GM10847 (cell line): Measurements from ENCODE around the gene EFNA2.

Source experiments
- POLR2A ChIP-seq: IDR thresholded peaks from 2 replicates; pipeline ENCODE4 v1.6.1; 2011; ENCODE audit not compliant: insufficient read length; ENCODE audit errors: extremely low read depth

Gene EFNA2

DNA sequence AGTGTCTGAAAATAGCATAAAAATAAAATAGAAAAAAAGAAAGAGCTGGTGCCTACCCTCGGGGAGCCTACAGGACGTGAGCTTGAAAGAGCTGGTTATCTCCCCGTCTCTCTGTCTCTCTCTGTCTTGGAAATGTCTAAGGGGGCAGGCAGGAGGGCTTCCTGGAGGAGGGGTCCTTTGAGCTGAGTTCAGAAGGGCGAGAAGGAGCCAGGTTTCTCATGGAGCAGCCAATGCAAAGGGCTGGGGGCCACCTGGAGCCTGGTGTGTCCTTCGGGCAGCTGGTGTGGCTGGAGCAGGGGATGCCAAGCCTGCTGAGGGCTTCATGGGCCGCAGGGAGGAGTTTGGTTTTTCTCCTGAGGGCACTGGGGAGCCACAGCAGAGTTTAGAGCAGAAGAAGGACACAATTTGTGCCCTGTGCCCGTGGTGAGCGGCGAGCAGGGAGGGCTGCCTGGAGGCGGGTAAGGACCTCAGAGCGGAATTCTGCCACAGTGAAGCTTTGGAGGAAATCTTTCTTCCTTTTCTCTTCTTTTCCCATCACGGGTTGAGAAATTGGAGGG is 38.7 kb downstream of the EFNA2 start:
- no peak for TF ChIP-seq POLR2A

DNA sequence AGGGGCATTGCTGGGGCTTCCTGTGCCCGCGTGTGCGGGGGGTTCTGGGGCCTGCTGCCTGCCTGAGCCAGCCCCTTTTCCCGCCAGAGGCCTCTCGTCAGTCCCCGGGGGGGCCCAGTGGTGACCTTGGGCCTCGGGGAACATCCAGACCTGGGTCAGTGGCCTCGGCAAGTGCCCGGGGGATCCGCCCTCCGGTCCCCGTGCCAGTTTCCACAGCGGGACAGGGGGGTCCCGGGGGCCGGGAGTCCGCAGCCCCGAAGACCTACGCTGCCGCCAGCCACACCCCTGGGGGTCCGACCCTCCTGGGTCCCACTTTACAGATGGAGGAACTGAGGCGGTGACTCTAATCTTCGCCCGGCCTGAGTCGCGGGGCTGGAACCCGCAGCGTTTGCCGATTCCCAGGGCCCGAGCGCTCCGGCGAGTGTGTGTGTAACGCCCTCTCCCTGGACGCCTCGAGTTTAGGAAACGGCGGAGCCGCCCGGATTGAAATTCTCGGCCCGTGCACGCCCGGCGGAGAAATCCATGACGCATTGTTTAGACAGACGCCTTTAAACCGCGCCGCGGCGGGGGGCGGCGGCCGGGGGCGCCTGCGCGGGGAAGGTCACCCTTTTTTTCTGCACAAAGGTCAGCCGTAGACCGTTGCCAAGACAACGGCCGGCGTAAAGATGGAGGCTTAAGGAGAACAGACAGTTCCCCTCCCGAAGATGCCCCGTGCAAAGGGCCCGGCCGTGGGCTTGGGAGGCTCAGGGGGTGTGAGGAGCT is 39.3 kb downstream of the EFNA2 start:
- no peak for TF ChIP-seq POLR2A

DNA sequence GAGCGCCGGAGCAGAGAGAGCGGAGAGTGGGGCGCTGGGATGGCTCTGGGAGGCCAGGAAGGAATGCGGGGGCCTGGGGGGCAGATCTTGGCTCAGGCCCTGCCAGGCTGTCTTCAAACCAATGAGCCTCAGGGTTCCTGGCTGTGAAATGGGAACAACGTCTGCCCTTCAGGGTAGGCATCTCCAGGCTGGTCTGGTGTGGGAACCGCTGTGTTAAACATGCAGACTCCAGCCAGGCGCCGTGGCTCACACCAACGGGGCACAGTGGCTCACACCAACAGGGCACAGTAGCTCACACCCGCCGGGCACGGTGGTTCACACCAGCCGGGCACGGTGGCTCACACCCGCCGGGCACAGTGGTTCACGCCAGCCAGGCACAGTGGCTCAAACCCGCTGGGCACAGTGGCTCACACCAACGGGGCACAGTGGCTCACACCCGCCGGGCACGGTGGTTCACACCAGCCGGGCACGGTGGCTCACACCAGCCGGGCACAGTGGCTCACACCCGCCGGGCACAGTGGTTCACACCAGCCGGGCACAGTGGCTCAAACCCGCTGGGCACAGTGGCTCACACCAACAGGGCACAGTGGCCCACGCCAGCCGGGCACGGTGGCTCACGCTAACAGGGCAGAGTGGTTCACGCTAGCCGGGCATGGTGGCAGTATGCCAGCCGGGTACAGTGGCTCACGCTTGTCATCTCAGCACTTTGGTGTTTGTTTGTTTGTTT is 40.1 kb downstream of the EFNA2 start:
- no peak for TF ChIP-seq POLR2A

DNA sequence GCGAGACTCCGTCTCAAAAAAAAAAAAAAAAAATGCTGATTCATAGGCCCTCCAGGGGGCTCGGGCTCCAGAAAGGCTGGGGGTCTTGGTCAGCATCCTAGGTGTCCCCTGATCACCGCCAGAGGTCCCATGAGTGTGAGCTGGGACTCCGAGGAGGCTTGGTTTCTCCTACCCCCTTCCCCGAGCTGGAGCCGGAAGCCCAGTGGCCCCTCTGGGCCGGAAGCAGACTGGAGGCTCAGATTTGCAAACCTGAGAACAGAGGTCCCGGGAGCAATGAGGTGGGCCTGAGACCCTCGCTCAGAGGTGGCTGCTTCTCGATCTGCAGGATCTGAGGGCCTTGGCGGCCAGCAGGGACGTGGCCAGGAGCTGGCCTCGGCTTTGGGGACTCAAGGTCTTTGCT is 41.5 kb downstream of the EFNA2 start:
- TF ChIP-seq POLR2A = no peak

DNA sequence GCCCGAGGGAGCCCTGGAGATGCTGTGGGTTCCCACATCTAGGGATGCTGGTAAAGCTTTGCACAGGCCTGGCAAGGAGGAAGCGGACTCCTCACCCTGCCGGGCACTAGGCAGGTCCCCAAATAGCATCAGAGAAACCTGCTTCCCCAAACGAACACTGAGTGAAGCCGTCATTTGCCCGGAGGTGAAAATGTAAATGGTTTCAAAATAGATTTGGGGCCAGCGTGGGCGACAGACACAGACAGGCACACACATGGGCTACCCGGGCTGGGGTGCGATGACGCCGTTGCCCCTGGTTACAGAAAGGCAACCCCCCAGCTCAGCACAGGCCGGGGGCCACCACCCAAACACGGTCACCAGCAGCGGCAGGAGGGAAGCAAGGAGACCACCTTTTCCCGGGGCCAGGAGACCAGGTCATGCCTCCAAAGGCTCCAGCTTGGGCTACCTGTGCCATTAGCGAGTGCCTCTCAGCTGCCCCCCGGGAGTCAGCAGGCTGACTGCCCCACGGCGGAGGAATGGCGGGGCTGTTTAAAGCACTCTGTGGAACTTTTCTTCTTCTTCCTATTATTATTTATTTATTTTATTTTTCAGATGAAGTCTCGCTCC is 50.5 kb downstream of the EFNA2 start:
- no peak for TF ChIP-seq POLR2A

DNA sequence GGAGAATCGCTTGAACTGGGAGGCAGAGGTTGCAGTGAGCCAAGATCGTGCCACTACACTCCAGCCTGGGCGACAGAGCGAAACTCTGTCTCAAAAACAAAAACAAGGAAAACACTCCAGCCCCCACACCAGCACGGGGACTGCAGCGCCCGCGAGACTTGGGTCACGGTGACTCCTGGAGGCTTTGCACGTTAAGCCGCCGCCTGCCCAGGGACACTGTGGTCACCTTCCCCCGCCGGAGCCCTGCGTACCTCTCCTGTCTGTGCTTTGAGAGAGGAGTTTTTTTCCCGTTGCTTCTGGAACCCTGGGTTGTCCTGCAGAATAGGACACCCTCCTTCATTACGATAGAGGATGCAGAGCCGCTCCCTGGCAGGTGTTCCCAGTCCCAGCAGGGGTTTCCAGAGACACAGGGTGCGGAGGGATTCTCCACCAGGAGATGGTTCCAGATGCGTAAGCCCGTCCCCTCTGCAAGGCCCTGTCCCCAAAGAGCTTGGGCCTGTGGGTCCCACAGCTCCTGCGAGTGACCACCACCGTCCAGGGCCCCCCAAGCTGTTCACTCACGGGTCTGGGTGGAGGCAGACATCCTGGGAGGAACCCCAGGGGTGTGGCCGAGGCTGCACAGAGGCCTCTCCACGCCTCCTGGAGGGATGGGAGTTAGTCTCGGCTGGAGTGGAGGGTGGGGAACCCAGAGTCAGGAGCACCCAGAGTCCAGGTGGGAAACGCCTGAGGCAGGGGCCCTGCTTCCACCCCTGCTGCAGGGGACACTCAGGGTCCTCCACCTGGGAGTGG is 55.2 kb downstream of the EFNA2 start:
- TF ChIP-seq POLR2A = no peak

DNA sequence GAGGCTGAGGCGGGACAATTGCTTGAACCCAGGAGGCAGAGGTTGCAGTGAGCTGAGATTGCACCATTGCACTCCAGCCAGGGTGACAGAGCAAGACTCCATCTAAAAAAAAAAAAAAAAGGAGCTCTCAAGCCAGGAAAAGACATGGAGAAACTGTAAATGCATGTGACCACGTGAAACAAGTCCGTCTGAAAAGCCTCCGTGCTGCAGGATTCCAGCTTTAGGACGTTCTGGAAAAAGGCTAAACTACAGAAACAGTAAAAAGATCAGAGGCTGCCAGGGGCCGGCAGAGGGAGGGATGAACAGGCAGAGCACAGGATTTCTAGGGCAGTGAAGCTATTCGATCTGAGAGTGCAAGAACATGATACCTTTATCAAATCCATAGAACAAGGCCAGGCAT is 57.4 kb downstream of the EFNA2 start:
- TF ChIP-seq POLR2A = no peak

DNA sequence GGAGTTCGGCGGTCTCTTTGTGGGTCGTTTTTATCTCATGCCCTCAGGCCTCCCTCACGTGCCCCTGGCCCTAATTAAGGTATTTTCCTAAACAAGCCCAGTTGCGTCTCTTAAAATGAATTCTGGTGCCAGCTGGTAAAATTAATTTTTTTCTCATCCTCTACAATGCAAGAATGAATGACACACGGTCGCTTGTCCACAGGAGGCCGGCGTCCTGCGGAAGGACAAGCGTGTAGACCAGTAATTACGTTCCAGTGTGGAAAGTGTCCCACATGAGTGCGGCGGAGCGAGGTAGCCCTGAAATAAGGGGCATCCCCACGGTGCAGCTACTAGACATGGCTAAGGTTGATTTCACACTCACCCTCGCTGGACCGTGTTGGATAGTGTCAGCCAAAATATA is 63.5 kb downstream of the EFNA2 start:
- TF ChIP-seq POLR2A = no peak

DNA sequence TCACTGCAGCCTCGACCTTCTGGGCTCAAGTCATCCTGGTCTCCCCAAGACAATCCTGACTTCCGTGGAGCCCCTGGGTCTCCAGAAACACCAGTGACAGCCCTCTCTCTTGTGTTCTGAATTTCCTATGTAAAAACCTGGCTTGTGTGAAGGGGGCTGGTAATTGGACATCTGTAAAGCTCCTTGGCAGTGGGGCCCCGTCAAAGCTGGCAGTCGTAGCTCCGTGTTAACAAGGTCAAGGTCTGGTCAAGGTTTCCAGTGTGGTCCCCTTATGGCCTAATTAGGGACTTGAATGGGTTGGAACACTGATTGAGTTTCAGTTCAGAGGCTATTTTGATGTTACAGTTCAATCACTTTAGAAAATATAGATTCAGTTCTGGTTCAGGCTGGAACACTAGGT is 65.2 kb downstream of the EFNA2 start:
- no peak for TF ChIP-seq POLR2A
